ENCODE measurements around the gene MYOM1.

GRCh38 chr18:3152294-3152693, 67.5 kb downstream of the MYOM1 start:
- TF ChIP-seq EZH2 (IDR thresholded peaks at IDR 0.05) (no peak), POLR2AphosphoS5 (IDR thresholded peaks at IDR 0.05; ENCODE audit: borderline replicate concordance, low read depth, low read length) (no peak), FOXP2 (optimal IDR thresholded peaks at IDR 0.05; ENCODE audit: control extremely low read depth, extremely low read length, insufficient read depth) (no peak)

Measured in SK-N-MC (cell line).